Nephron progenitor cell (in vitro differentiated cells): Measurements from ENCODE around the gene SIGLEC10.

Experiments used
- DNase-seq: peaks from one replicate; pipeline ENCODE4 v3.0.0; 2021
- H3K27ac Mint-ChIP-seq: 2 replicates; pipeline ENCODE4 v1.8.0; 2021; ENCODE audit warnings: mild to moderate bottlenecking, moderate library complexity, mixed read lengths
- H3K27me3 Mint-ChIP-seq: 2 replicates; pipeline ENCODE4 v1.8.0; 2021; ENCODE audit warnings: mild to moderate bottlenecking, low read depth, mixed read lengths; ENCODE audit not compliant: poor library complexity
- H3K36me3 Mint-ChIP-seq: 2 replicates; pipeline ENCODE4 v1.8.0; 2021; ENCODE audit warnings: low read depth, mixed read lengths
- H3K4me1 Mint-ChIP-seq: 2 replicates; pipeline ENCODE4 v1.8.0; 2021; ENCODE audit warnings: mixed read lengths
- H3K4me3 Mint-ChIP-seq: 2 replicates; pipeline ENCODE4 v1.8.0; 2021; ENCODE audit warnings: mild to moderate bottlenecking, moderate library complexity, mixed read lengths
- H3K9me3 Mint-ChIP-seq: 2 replicates; pipeline ENCODE4 v1.8.0; 2021; ENCODE audit warnings: mild to moderate bottlenecking, moderate library complexity, mixed read lengths
- CTCF ChIP-seq: fragments of 200-600 bp; sonication (generic); IDR thresholded peaks from 2 replicates; pipeline ENCODE4 v1.5.0; 2021; ENCODE audit warnings: antibody characterized with exemption

SIGLEC10 gene

GRCh38 chr19:51440052-51440451, 22.6 kb upstream of the SIGLEC10 start:
- Mint-ChIP-seq H3K27me3 (peaks cover 25% of the 10 kb centered on the region), H3K4me3 (no peak overlapping the region), H3K27ac (no peak overlapping the region), H3K4me1 (no peaks in the 10 kb centered on the region), H3K9me3 (peaks cover 7% of the 10 kb centered on the region), H3K36me3 (no peaks in the 10 kb centered on the region)
- DNase-seq: no peak
- TF ChIP-seq CTCF: no peak

- DNase-seq: no peak
- no peaks in the 10 kb centered on the region for H3K4me1 Mint-ChIP-seq
- TF ChIP-seq CTCF: no peak
- H3K9me3 Mint-ChIP-seq: peaks cover 12% of the 10 kb centered on the region
- no peak overlapping the region for H3K4me3 Mint-ChIP-seq
- no peaks in the 10 kb centered on the region for H3K36me3 Mint-ChIP-seq
- no peak overlapping the region for H3K27ac Mint-ChIP-seq
- H3K27me3 Mint-ChIP-seq: peaks cover 28% of the 10 kb centered on the region
Observed at GRCh38 chr19:51439021-51439465, 21.6 kb upstream of the SIGLEC10 start.

- Mint-ChIP-seq H3K27me3 (peaks cover 21% of the 10 kb centered on the region), H3K36me3 (no peaks in the 10 kb centered on the region), H3K27ac (no peak overlapping the region), H3K4me3 (no peak overlapping the region), H3K9me3 (peaks cover 15% of the 10 kb centered on the region), H3K4me1 (no peaks in the 10 kb centered on the region)
- no peak for DNase-seq
- no peak for TF ChIP-seq CTCF
Observed at GRCh38 chr19:51434456-51434855, 17.0 kb upstream of the SIGLEC10 start.

GRCh38 chr19:51433043-51433442, 15.6 kb upstream of the SIGLEC10 start:
- Mint-ChIP-seq H3K4me1 (no peaks in the 10 kb centered on the region), H3K27ac (no peak overlapping the region), H3K36me3 (no peaks in the 10 kb centered on the region), H3K9me3 (peaks cover 21% of the 10 kb centered on the region), H3K4me3 (no peak overlapping the region), H3K27me3 (peaks cover 34% of the 10 kb centered on the region)
- no peak for TF ChIP-seq CTCF
- no peak for DNase-seq

GRCh38 chr19:51431124-51431523, 13.7 kb upstream of the SIGLEC10 start:
- H3K4me1 Mint-ChIP-seq: no peaks in the 10 kb centered on the region
- H3K36me3 Mint-ChIP-seq: no peaks in the 10 kb centered on the region
- peaks cover 21% of the 10 kb centered on the region for H3K9me3 Mint-ChIP-seq
- TF ChIP-seq CTCF: no peak
- peaks cover 31% of the 10 kb centered on the region for H3K27me3 Mint-ChIP-seq
- no peak overlapping the region for H3K4me3 Mint-ChIP-seq
- no peak overlapping the region for H3K27ac Mint-ChIP-seq
- DNase-seq: no peak

GRCh38 chr19:51430221-51430620, 12.8 kb upstream of the SIGLEC10 start:
- no peak for DNase-seq
- H3K4me3 Mint-ChIP-seq: no peak overlapping the region
- H3K27me3 Mint-ChIP-seq: peaks cover 31% of the 10 kb centered on the region
- H3K4me1 Mint-ChIP-seq: no peaks in the 10 kb centered on the region
- H3K36me3 Mint-ChIP-seq: no peaks in the 10 kb centered on the region
- peaks cover 28% of the 10 kb centered on the region for H3K9me3 Mint-ChIP-seq
- no peak overlapping the region for H3K27ac Mint-ChIP-seq
- no peak for TF ChIP-seq CTCF
